Cardiac muscle cell (in vitro differentiated cells and primary cell): ENCODE results near the gene VCL. TPM values are rescaled to one million over a fixed set of nuclear protein-coding genes. Genes with fewer than 3 reads are reported as not detected.

ENCODE experiments used
- DNase-seq, 2 donors: peaks; one replicate each; pipeline versions ENCODE4 v3.0.0 to v3.0.0-alpha.2; 2010 to 2017; ENCODE audit warnings: low read depth in 1 of 2, low spot score in 1 of 2
- H3K27ac ChIP-seq: fragments of 200-600 bp; sonication (generic); 2 replicates; pipeline ENCODE4 v1.5.1; 2016
- H3K27me3 ChIP-seq: fragments of 200-600 bp; sonication (generic); 2 replicates; pipeline ENCODE4 v1.6.0; 2016; ENCODE audit warnings: control low read depth
- H3K36me3 ChIP-seq: fragments of 200-600 bp; sonication (generic); 2 replicates; pipeline ENCODE4 v1.5.1; 2016; ENCODE audit warnings: control low read depth
- H3K4me1 ChIP-seq: fragments of 200-600 bp; sonication (generic); 2 replicates; pipeline ENCODE4 v1.8.1; 2017; ENCODE audit warnings: low read depth, mild to moderate bottlenecking, mixed run types
- H3K4me3 ChIP-seq: fragments of 200-600 bp; sonication (generic); 2 replicates; pipeline ENCODE4 v1.5.1; 2016; ENCODE audit warnings: mild to moderate bottlenecking
- H3K9me3 ChIP-seq: fragments of 200-600 bp; sonication (generic); 2 replicates; pipeline ENCODE4 v1.5.1; 2017; ENCODE audit warnings: low read depth, mild to moderate bottlenecking, control low read depth
- CTCF ChIP-seq: IDR thresholded peaks from 2 replicates; pipeline ENCODE4 v1.5.1; 2012; ENCODE audit warnings: low read depth, mild to moderate bottlenecking, low read length
- polyA plus RNA-seq: library from polyadenylated mRNA; unstranded; fragments of >200 nt; fragmentation: Nextera tagmentation; extraction: Ambion mirVana; gene quantifications from 2 replicates; pipeline ENCODE4 v1.2.1, GENCODE V29; 2016
- total RNA-seq: library from RNA; depleted of rRNA; stranded (reverse); fragments of >200 nt; gene quantifications from 2 replicates; pipeline ENCODE4 v1.2.3, GENCODE V29; 2016

The VCL gene
- total and polyA plus RNA-seq, 2 experiments from 2014 or later = 118 to 167 TPM

- no peak overlapping the region for H3K27ac ChIP-seq
These were observed 27.1 kb upstream of the VCL start for GRCh38 chr10:73970845-73971244.

DNA sequence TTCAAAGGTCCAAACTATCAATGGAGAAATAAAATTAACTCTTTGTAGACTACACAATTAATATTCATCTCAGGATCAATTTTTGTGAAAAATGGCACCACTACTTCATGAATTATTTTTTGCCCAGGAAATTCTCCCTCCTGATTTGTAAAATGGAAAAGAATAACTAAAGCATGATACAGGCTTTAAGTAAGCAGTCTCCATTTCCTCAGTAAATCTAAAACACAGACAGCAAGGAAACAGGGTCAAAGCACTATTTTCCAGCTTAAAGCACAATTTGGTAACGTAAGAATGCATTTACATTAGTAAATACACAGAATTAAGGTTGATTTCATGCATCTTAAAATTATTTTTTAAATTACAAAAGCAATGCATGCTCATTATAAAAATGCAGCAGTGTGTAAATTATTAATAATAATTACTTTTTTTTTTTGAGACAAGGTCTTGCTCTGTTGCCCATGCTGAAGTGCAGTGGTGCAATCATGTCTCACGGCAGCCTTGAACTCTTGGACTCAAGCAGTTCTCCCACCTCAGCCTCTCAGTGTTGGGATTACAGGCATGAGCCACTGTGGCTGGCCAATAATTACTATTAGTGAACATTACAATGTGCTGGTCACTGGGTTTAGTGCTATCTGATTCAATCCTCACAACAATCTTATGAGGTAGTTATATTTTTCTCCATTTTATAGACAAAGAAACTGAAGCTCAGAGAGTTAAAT lies 26.1 kb upstream of the VCL start:
- no peak for DNase-seq
- Histone ChIP-seq H3K4me1 (peaks cover 15% of the 10 kb centered on the region), H3K4me3 (no peak overlapping the region), H3K27me3 (no peaks in the 10 kb centered on the region), H3K36me3 (no peaks in the 10 kb centered on the region), H3K27ac (no peak overlapping the region), H3K9me3 (no peaks in the 10 kb centered on the region)
- no peak for TF ChIP-seq CTCF

More at GRCh38 chr10:73970845-73971244, 27.1 kb upstream of the VCL start:
- Histone ChIP-seq H3K9me3 (no peaks in the 10 kb centered on the region), H3K4me3 (no peak overlapping the region), H3K36me3 (no peaks in the 10 kb centered on the region), H3K27me3 (no peaks in the 10 kb centered on the region), H3K4me1 (peaks cover 23% of the 10 kb centered on the region)
- no peak for DNase-seq
- TF ChIP-seq CTCF = no peak

GRCh38 chr10:73973427-73973826 lies 24.5 kb upstream of the VCL start:
- H3K27ac ChIP-seq = no peak overlapping the region
- H3K4me1 ChIP-seq = peaks cover 3% of the 10 kb centered on the region
- no peaks in the 10 kb centered on the region for H3K9me3 ChIP-seq
- TF ChIP-seq CTCF = no peak
- no peak for DNase-seq
- no peaks in the 10 kb centered on the region for H3K36me3 ChIP-seq
- H3K27me3 ChIP-seq = no peaks in the 10 kb centered on the region
- no peak overlapping the region for H3K4me3 ChIP-seq

GRCh38 chr10:73974309-73974946 lies 23.5 kb upstream of the VCL start:
- TF ChIP-seq CTCF = no peak
- Histone ChIP-seq H3K27me3 (no peaks in the 10 kb centered on the region), H3K4me1 (no peaks in the 10 kb centered on the region), H3K4me3 (no peak overlapping the region), H3K9me3 (no peaks in the 10 kb centered on the region), H3K36me3 (no peaks in the 10 kb centered on the region), H3K27ac (no peak overlapping the region)
- DNase-seq = no peak

- Histone ChIP-seq H3K27ac (no peak overlapping the region), H3K9me3 (no peaks in the 10 kb centered on the region), H3K4me1 (no peaks in the 10 kb centered on the region), H3K4me3 (no peak overlapping the region), H3K27me3 (no peaks in the 10 kb centered on the region), H3K36me3 (no peaks in the 10 kb centered on the region)
- TF ChIP-seq CTCF = no peak
- no peak for DNase-seq
These were observed 22.5 kb upstream of the VCL start for GRCh38 chr10:73975388-73975787.
